Effector memory CD4-positive, alpha-beta T cell (primary cell): ENCODE measurements around the gene AZU1.

Source experiments
- DNase-seq, 3 donors: peaks; one replicate each; pipeline ENCODE4 v3.0.0-alpha.2; 2020
- H3K27ac ChIP-seq: 2 replicates; pipeline ENCODE4 v1.7.0; 2013; ENCODE audit warnings: mild to moderate bottlenecking, low read length, moderate library complexity; ENCODE audit not compliant: insufficient read depth, poor library complexity, severe bottlenecking
- H3K27me3 ChIP-seq: replicated peaks from 2 replicates; pipeline ENCODE4 v1.7.0; 2013; ENCODE audit warnings: mild to moderate bottlenecking, low read length; ENCODE audit not compliant: insufficient read depth, control insufficient read depth, poor library complexity, severe bottlenecking
- H3K36me3 ChIP-seq: 2 replicates; pipeline ENCODE4 v1.7.0; 2013; ENCODE audit warnings: mild to moderate bottlenecking, low read length, moderate library complexity; ENCODE audit not compliant: control insufficient read depth, insufficient read depth
- H3K4me1 ChIP-seq: 2 replicates; pipeline ENCODE4 v1.7.0; 2013; ENCODE audit warnings: low read length, mild to moderate bottlenecking; ENCODE audit not compliant: control insufficient read depth, insufficient read depth, poor library complexity, severe bottlenecking
- H3K4me3 ChIP-seq: 2 replicates; pipeline ENCODE4 v1.7.0; 2013; ENCODE audit warnings: low read length, low read depth, mild to moderate bottlenecking; ENCODE audit not compliant: insufficient read depth, poor library complexity, severe bottlenecking
- H3K9me3 ChIP-seq: 2 replicates; pipeline ENCODE4 v1.7.0; 2013; ENCODE audit warnings: mild to moderate bottlenecking, low read length, moderate library complexity; ENCODE audit not compliant: control insufficient read depth

The AZU1 gene

DNA sequence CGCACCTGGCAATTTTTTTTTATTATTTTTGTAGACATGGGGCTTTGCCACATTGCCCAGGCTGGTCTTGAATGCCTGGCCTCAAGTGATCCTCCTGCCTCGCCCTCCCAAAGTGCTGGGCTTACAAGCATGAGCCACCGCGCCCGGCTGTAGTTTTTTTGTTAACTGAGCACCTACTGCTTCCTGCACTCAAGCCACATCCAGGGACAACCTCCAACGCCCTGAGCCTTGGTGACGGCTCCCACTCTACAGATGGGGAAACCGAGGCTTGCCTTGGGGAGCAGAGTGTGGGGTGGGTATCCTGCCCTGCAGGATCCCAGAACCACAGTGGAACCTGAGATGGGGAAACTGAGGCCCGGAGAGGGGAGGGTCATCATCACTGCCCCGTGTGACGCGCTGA, 27.5 kb downstream of the AZU1 start:
- Histone ChIP-seq H3K27me3 (peaks cover 19% of the 10 kb centered on the region), H3K9me3 (no peaks in the 10 kb centered on the region), H3K4me3 (no peak overlapping the region), H3K27ac (no peak overlapping the region), H3K4me1 (no peaks in the 10 kb centered on the region), H3K36me3 (no peaks in the 10 kb centered on the region)
- DNase-seq, result no peak

DNA sequence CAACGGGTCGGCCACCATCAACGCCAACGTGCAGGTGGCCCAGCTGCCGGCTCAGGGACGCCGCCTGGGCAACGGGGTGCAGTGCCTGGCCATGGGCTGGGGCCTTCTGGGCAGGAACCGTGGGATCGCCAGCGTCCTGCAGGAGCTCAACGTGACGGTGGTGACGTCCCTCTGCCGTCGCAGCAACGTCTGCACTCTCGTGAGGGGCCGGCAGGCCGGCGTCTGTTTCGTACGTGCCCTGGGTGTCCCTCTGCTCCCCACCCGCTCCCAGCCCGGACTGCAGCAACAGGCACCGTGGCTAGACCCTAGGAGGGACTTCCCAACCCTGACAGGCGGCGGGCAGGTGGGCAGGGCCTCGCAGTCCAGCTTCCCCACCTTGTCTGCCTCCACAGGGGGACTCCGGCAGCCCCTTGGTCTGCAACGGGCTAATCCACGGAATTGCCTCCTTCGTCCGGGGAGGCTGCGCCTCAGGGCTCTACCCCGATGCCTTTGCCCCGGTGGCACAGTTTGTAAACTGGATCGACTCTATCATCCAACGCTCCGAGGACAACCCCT, 28.0 kb downstream of the AZU1 start:
- H3K4me1 ChIP-seq, result peaks cover 3% of the 10 kb centered on the region
- H3K27me3 ChIP-seq, result peaks cover 15% of the 10 kb centered on the region
- no peak overlapping the region for H3K4me3 ChIP-seq

DNA sequence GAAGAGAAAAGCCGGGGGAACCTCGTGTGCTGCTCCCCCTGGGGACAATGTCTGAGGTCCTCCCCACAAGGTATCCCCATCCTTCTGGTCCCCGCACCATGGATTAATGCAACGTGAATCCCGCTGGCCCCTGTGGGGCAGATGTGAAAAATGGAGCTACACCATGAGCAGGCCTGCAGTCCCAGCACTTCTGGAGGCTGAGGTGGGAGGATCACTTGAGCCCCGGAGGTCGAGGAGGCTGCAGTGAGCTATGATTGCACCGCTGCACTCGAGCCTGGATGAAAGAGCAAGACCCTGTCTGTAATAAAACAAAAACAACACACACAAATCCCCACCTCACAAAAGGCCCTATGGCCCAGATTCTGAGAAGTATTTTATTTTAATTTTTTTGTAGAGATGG, 30.6 kb downstream of the AZU1 start:
- no peak for DNase-seq
- Histone ChIP-seq H3K36me3 (no peaks in the 10 kb centered on the region), H3K9me3 (no peaks in the 10 kb centered on the region), H3K27me3 (peaks cover 8% of the 10 kb centered on the region), H3K4me1 (peaks cover 18% of the 10 kb centered on the region), H3K4me3 (no peak overlapping the region), H3K27ac (no peak overlapping the region)

More for the DNA sequence above, 28.0 kb downstream of the AZU1 start:
- no peak for DNase-seq
- no peaks in the 10 kb centered on the region for H3K9me3 ChIP-seq
- no peak overlapping the region for H3K27ac ChIP-seq
- H3K36me3 ChIP-seq, result no peaks in the 10 kb centered on the region

DNA sequence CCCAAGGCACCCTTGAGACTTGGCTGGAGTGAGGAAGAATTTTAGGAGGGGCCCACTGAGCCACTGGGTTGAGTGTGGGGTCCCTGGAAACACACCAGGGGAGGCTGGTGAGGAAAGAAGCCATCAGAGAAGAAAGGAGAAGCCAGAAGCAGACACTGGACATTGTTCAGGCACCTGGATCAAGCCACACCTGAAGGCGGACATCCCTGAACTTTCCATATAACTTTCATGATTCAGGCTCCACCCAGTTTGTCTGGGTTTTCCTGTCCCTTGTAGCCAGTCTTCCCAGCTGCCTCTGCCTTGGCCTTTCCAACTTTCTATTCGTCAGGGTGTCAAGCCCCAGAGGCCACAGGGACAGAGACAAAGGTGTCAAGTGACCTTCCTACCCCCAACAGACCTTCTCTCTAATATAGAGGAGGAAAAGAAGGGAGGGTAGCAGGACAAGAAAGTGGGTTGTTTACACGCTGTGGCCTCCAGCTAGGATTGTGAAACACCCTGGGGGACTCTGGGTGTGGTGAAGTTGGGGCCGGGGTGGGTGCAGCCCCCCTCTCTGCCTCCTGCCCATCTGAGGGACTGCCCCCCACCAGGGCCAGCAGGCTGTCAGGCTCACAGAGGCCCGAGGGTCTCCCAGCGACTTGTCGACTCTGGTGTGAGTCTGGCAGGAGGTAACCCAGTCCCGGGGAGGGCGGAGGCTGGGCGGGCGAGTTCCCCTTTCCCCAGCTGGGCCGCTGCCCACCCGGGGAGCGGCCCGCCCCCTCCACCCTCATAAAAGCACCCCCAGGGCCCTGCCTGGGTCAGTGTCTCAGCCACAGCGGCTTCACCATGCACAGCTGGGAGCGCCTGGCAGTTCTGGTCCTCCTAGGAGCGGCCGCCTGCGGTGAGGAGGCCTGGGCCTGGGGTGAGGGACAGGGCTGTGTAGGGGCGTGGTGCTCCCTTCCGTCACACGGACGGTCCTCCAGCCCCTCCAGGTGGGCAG, 31.5 kb downstream of the AZU1 start, which contains the start of gene CFD:
Gene CFD, plus strand, starts transcription at position 797 of the 976 bp plus-strand sequence. Its CDS starts 26 bp downstream, at position 823.
- peaks cover 21% of the 10 kb centered on the region for H3K4me1 ChIP-seq
- no peak for DNase-seq
- no peaks in the 10 kb centered on the region for H3K36me3 ChIP-seq
- H3K9me3 ChIP-seq, result no peaks in the 10 kb centered on the region
- H3K27me3 ChIP-seq, result peaks cover 8% of the 10 kb centered on the region
- peak within 1 kb of the TSS; percentile 40 for H3K4me3 ChIP-seq
- H3K27ac ChIP-seq, result no peak within 1 kb of the TSS

DNA sequence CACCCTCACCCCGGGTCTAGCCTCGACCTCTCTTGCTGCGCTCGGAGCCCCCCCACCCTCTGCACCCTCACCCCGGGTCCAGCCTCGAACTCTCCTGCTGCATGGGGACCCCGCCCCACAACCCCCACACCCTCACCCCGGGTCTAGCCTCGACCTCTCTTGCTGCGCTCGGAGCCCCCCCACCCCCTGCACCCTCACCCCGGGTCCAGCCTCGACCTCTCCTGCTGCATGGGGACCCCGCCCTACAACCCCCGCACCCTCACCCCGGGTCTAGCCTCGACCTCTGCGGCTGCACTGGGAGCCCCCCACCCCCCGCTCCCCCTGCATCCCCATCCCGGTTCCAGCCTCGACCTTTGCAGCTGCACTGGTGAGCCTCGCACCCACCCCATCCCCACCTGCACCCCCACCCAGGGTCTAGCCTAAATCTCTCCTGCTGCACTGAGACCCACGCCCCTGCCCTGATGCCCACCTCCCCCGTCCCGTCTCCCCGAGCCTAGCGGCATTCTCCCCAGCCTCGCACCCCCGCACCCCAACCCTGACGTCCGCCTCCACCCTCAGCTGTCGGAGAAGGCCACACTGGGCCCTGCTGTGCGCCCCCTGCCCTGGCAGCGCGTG, 33.6 kb downstream of the AZU1 start:
- Histone ChIP-seq H3K4me1 (peaks cover 22% of the 10 kb centered on the region), H3K9me3 (no peaks in the 10 kb centered on the region), H3K4me3 (no peak overlapping the region), H3K36me3 (no peaks in the 10 kb centered on the region), H3K27me3 (peaks cover 8% of the 10 kb centered on the region), H3K27ac (no peak overlapping the region)
- DNase-seq, result no peak

DNA sequence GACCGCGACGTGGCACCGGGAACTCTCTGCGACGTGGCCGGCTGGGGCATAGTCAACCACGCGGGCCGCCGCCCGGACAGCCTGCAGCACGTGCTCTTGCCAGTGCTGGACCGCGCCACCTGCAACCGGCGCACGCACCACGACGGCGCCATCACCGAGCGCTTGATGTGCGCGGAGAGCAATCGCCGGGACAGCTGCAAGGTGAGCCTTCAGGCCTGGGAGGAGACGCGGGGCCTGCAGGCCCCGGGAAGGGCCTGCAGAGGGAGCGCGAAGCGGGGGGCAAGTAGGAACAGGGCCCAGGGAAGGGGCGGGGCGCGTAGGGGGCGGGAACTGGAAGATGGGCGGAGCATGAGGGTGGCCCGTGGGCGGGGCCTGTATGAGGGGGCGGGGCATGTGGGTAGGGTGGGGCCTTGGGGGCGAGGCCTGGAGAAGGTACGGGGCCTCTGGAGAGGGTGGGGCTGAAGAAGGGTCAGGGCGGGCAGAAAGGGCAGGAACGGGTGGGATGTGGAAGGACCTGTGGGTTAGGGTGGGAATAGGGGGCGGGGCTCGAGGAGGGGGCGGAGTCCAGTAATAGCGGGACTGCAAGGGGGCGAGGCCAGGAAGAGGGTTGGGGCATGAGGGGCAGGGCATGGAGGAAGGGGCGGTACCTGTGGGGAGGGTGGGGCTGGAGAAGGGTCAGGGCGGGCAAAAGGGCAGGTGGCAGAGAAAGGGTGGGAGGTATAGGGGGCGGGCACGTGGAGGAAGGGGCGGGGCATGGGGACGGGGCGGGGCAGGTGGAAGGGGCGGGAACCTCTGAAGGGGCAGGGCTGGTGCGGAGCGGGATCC, 34.3 kb downstream of the AZU1 start:
- Histone ChIP-seq H3K4me3 (no peak overlapping the region), H3K9me3 (no peaks in the 10 kb centered on the region), H3K36me3 (no peaks in the 10 kb centered on the region), H3K27me3 (peaks cover 8% of the 10 kb centered on the region), H3K4me1 (peaks cover 22% of the 10 kb centered on the region), H3K27ac (no peak overlapping the region)
- peak; percentile 52 to 64 (median 56) for DNase-seq

DNA sequence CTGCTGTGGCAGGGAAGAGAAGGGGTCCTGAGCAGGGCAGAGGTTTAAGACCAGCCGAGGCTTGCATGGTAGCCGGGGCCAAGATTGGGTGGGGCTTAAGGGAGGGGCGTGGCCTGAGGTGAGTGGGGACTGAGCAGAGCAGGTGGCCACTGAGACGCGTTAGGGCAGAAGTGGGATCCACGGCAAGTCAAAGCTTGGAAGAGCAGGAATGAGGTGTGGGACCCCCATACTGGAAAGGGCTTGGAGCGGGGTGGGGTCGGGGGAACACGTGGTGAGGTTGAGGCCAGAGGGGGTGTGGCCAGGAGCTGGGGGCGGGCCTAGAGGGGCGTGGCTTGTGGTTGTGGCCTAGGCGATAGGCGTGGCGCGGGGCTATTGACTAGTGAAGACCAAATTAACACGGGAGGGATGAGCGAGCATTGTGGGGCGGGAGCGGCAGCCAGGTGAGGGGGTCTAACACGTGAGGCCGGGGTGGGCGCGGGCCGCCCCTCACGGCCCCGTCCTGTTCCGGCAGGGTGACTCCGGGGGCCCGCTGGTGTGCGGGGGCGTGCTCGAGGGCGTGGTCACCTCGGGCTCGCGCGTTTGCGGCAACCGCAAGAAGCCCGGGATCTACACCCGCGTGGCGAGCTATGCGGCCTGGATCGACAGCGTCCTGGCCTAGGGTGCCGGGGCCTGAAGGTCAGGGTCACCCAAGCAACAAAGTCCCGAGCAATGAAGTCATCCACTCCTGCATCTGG, 35.1 kb downstream of the AZU1 start:
- Histone ChIP-seq H3K36me3 (peaks cover 5% of the 10 kb centered on the region), H3K4me3 (peak overlapping the region; percentile 33), H3K27me3 (peaks cover 8% of the 10 kb centered on the region), H3K9me3 (no peaks in the 10 kb centered on the region), H3K4me1 (peaks cover 22% of the 10 kb centered on the region), H3K27ac (no peak overlapping the region)
- peak; percentile 69 to 73 (median 72) for DNase-seq

DNA sequence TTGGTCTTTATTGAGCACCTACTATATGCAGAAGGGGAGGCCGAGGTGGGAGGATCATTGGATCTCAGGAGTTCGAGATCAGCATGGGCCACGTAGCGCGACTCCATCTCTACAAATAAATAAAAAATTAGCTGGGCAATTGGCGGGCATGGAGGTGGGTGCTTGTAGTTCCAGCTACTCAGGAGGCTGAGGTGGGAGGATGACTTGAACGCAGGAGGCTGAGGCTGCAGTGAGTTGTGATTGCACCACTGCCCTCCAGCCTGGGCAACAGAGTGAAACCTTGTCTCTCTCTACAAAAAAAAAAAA, 35.6 kb downstream of the AZU1 start:
- Histone ChIP-seq H3K9me3 (no peaks in the 10 kb centered on the region), H3K36me3 (peaks cover 9% of the 10 kb centered on the region), H3K4me3 (peak overlapping the region; percentile 33), H3K4me1 (peaks cover 22% of the 10 kb centered on the region), H3K27me3 (peaks cover 8% of the 10 kb centered on the region), H3K27ac (no peak overlapping the region)
- no peak for DNase-seq

DNA sequence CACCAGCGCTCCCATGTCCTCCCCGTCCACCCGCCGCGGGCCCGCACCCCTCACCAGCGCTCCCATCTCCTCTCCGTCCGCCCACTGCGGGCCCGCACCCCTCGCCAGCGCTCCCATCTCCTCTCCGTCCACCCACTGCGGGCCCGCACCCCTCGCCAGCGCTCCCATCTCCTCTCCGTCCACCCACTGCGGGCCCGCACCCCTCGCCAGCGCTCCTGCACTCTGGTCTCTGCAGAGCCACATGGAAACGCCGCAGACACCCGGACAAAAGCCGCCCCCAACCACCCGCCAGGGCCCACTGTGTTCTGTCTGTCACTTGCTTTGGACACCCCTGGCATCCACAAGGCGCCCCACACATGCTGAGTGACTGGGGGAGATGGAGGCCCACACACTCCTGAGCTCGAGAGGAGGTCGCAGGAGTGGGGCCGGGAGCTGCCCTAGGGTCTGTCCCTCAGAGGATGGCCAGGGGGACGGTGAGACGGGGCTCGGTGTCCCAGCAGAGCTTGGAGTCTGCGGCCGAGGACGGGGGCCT, 39.2 kb downstream of the AZU1 start:
- no peak overlapping the region for H3K27ac ChIP-seq
- no peak overlapping the region for H3K4me3 ChIP-seq
- peaks cover 37% of the 10 kb centered on the region for H3K36me3 ChIP-seq
- no peaks in the 10 kb centered on the region for H3K9me3 ChIP-seq
- H3K4me1 ChIP-seq, result peaks cover 14% of the 10 kb centered on the region
- no peaks in the 10 kb centered on the region for H3K27me3 ChIP-seq
- DNase-seq, result no peak
